OCI-LY1 (cell line): ENCODE data around the gene C3.

ENCODE experiments used
- CTCF ChIP-seq: fragments of 200-600 bp; sonication (generic), shearing (Covaris generic); IDR thresholded peaks from 2 replicates; pipeline ENCODE4 v1.5.1; 2017; ENCODE audit warnings: mild to moderate bottlenecking, antibody characterized with exemption, low read length, moderate library complexity, mixed read lengths
- EZH2 ChIP-seq: fragments of 200-600 bp; sonication (generic), shearing (Covaris generic); IDR thresholded peaks from 2 replicates; pipeline ENCODE4 v1.8.0; 2017; ENCODE audit warnings: borderline replicate concordance, mixed run types, mild to moderate bottlenecking, antibody characterized with exemption, low read length, moderate library complexity, mixed read lengths

GRCh38 chr19:6732803-6733337, 12.4 kb upstream of the C3 start:
- no peak for TF ChIP-seq EZH2
- TF ChIP-seq CTCF = no peak
